Fibroblast of the aortic adventitia (primary cell): Measurements from ENCODE around the gene CCL17. TPM values are rescaled to one million over a fixed set of nuclear protein-coding genes. Genes with fewer than 3 reads are reported as not detected.
"Not testable (repeated sequence)": the region's sequence is repeated elsewhere in the genome, so short reads cannot be mapped to it uniquely, and the experiment has no call there.

Source experiments
- DNase-seq: peaks from one replicate; pipeline ENCODE4 v3.0.0-alpha.2; 2010; ENCODE audit warnings: low read depth
- H3K4me3 ChIP-seq: 2 replicates; pipeline ENCODE4 v1.5.1; 2011; ENCODE audit warnings: low read depth, mild to moderate bottlenecking, control low read depth, low read length, moderate library complexity
- CTCF ChIP-seq: IDR thresholded peaks from 2 replicates; pipeline ENCODE4 v1.5.1; 2011; ENCODE audit warnings: mild to moderate bottlenecking, low read length, control low read depth, inconsistent platforms; ENCODE audit not compliant: insufficient read depth
- total RNA-seq: library from RNA; depleted of rRNA; stranded (reverse); fragments of >200 nt; gene quantifications from 2 replicates; pipeline ENCODE4 v1.2.3, GENCODE V29; 2012; ENCODE audit warnings: low replicate concordance

The CCL17 gene
- total RNA-seq, 1 donor, result not detected

- DNase-seq, result no peak
- TF ChIP-seq CTCF, result no peak
- no peak overlapping the region for H3K4me3 ChIP-seq
Observed at GRCh38 chr16:57396786-57397185, 7.8 kb upstream of the CCL17 start.

GRCh38 chr16:57397493-57397892 is 7.1 kb upstream of the CCL17 start:
- not testable (repeated sequence) for H3K4me3 ChIP-seq

DNA sequence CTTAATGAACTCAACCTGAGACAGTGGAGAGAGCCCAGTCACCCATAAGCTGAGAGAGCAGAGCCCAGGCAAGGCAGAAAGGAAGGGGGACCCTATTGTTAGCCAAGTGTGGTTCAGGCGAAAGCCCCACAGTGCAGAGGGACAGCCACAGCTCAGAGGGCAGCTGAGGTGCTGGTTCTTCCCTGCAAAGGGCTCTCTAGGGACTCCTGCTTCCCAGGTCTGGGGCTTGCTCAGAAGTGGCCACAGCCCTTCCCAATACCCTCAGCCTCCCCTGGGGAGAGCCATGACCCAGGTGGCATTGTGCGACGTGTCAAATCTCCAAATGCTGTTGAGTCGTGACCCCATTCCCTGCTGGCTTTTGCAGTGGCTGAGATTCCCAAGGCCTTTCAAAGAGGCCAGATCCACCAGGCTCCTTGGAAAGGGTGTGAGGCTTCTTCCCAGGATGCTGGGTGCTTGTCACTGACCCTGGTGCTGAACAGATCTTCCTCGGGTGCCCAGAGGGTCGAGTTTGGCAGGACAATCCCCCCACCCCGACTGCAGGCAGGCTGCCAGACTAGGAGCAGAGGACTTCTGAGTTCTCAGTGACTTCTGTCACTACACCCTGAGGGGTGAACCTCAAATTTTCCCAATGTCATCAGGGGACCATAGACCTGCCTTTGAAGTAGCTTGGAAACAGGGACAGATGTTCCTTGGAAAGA is 2.5 kb upstream of the CCL17 start:
- H3K4me3 ChIP-seq, result no peak overlapping the region
- no peak for TF ChIP-seq CTCF
- DNase-seq, result no peak

More at GRCh38 chr16:57397493-57397892, 7.1 kb upstream of the CCL17 start:
- not testable (repeated sequence) for DNase-seq

- DNase-seq, result no peak
- no peak overlapping the region for H3K4me3 ChIP-seq
- no peak for TF ChIP-seq CTCF
Observed at GRCh38 chr16:57405097-57405496, 530 bp downstream of the CCL17 start.

DNA sequence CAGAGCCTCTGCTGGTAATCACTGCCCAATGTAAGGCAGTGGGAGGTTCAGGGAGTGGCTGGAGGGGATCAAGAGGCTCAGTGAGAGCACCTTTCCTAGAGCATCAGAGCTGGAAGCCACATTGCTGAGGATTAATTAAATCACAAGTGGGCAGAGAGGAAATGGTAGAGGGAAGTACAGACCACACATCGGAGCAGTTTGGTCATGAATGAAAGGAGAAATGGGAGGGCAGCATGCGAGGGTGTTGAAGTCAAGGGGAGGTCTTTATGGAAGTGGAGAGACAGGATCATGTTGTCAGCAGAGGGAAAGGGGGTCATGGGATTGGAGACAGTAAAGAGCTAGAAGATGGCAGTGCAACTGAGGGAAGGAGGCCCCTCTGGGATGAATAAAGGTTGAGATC is 2.3 kb downstream of the CCL17 start:
- no peak for TF ChIP-seq CTCF

DNA sequence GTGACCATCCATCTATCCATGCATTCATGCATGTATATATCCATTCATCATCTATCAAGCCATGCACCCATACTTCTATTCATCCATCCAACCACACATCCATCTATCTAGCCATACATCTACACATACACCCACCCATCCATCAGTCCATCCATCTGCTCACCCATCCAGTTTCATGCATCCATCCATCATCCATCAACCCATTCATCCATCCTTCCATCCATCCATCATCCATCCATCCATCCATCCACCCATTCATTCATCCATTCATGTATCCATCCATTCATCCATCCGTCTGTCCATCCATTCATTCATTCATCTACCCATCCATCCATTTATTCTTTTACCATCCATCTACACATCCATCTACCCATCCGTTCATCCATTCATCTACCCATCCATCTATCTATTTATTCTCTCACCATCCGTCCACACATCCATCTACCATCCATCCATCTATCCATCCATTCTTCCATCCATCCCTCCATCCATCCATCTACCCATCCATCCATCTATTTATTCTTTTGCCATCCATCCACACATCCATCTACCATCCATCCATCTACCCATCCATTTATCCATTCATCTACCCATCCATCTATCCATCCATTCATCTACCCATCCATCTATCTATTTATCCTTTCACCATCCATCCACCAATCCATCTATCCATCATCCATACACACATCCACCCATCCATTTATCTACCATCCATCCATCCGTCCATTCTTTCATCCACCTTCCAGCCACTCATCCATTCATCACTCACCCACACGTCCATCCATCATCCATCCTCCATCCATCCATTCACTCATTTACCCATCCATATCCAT is 3.2 kb downstream of the CCL17 start:
- H3K4me3 ChIP-seq, result no peak overlapping the region
- DNase-seq, result no peak
- TF ChIP-seq CTCF, result no peak

More for the DNA sequence above, 2.3 kb downstream of the CCL17 start:
- DNase-seq, result no peak
- no peak overlapping the region for H3K4me3 ChIP-seq

DNA sequence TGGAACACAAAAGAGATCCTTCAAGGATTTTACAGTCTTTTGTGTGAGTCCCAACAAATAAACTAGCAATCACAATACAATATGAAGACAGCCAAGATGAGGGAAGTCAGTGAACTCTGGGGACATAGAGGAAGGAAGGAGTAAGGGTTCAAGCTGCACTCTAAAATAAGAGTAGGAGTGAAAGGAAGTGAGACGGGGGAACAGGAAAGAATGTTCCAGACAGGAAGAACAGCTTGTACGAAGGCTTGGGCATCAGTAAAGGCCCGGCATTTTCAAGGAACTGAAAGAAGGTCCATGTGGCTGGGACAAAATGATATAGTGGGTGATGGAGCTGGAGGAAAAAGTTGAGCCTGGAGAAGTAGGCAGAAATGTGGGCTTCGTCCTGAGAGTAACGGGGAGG is 4.5 kb downstream of the CCL17 start:
- TF ChIP-seq CTCF, result no peak
- DNase-seq, result no peak
- H3K4me3 ChIP-seq, result no peak overlapping the region
